ENCODE data around the gene CHP1. TPM values are rescaled to one million over a fixed set of nuclear protein-coding genes. Genes with fewer than 3 reads are reported as not detected.

Gene CHP1
- total RNA-seq: 72.7 and 76.3 TPM in 2 replicates
- long read RNA-seq, partial matches to known transcripts: 0 of 5 reads
- long read RNA-seq, other reads (novel, unspliced or antisense): 5 of 5 reads

DNA sequence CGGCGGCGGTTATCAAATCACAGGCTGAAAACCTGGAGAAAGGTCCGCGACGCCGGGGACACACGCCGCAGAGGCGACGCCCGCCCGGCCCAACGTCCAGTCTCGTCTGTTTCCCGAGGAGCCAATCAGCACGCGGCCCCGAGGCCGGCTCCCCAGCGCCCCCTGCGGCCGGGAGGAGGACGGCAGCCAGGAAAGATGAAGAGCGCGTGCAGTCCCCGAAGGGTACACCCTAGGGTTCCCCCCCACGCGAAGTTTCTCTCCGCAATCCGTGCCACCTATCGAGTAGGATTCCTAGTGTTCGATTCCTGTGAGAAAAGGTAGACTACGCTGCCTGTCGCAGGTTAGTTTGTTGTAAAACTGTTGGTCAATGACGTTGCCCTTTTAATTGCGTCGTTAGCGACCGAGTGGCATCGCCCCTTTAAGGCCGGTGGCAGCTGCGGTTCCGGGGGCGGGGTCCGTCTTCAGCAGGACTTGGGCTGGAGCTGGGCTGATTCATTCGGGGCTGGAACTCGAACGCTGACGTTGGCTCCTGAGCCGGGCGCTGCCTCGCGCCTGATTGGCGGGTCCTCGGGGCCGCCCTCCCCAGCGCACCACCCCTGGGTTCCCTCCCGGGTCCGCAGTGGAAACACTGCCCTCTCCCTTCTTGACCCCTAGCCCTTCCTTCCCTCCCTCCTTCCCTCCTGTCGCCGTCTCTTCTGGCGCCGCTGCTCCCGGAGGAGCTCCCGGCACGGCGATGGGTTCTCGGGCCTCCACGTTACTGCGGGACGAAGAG lies at the start of gene CHP1, which contains the start of gene EXD1:
TSS of gene CHP1 (plus strand) at position 619 of the 772 bp plus-strand sequence. CDS start at position 734, 115 bp downstream.
TSS of gene EXD1 (minus strand) at position 108 of the 772 bp plus-strand sequence. CDS start 4,182 bp downstream, outside the sequence.
- TF ChIP-seq, protein P1, sequence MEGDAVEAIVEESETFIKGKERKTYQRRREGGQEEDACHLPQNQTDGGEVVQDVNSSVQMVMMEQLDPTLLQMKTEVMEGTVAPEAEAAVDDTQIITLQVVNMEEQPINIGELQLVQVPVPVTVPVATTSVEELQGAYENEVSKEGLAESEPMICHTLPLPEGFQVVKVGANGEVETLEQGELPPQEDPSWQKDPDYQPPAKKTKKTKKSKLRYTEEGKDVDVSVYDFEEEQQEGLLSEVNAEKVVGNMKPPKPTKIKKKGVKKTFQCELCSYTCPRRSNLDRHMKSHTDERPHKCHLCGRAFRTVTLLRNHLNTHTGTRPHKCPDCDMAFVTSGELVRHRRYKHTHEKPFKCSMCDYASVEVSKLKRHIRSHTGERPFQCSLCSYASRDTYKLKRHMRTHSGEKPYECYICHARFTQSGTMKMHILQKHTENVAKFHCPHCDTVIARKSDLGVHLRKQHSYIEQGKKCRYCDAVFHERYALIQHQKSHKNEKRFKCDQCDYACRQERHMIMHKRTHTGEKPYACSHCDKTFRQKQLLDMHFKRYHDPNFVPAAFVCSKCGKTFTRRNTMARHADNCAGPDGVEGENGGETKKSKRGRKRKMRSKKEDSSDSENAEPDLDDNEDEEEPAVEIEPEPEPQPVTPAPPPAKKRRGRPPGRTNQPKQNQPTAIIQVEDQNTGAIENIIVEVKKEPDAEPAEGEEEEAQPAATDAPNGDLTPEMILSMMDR (conservative IDR thresholded peaks at IDR 0.05): peak; percentile 97
- peaks cover 26% of the 10 kb centered on the region for H3K4me1 Mint-ChIP-seq

GRCh38 chr15:41182266-41182665 lies 48.8 kb upstream of the CHP1 start:
- TF ChIP-seq, protein P1 (conservative IDR thresholded peaks at IDR 0.05): no peak
- DNase-seq (ENCODE audit: low read depth, low spot score): no peak
- H3K27me3 Mint-ChIP-seq (ENCODE audit: low read depth): no peaks in the 10 kb centered on the region
- no peaks in the 10 kb centered on the region for H3K9me3 Mint-ChIP-seq
- no peak overlapping the region for H3K4me3 Mint-ChIP-seq
- no peaks in the 10 kb centered on the region for H3K36me3 Mint-ChIP-seq (ENCODE audit: low read depth)
- H3K4me1 Mint-ChIP-seq: peaks cover 11% of the 10 kb centered on the region
- no peak overlapping the region for H3K27ac Mint-ChIP-seq (ENCODE audit: unreplicated experiment)

More for the DNA sequence above, at the start of gene CHP1, which contains the start of gene EXD1:
- Mint-ChIP-seq H3K9me3 (no peaks in the 10 kb centered on the region), H3K27me3 (ENCODE audit: low read depth) (peaks cover 10% of the 10 kb centered on the region), H3K4me3 (peak within 1 kb of the TSS; percentile 95), H3K27ac (ENCODE audit: unreplicated experiment) (peak within 1 kb of the TSS; percentile 95), H3K36me3 (ENCODE audit: low read depth) (no peaks in the 10 kb centered on the region)
- DNase-seq (ENCODE audit: low read depth, low spot score): peak; percentile 93

DNA sequence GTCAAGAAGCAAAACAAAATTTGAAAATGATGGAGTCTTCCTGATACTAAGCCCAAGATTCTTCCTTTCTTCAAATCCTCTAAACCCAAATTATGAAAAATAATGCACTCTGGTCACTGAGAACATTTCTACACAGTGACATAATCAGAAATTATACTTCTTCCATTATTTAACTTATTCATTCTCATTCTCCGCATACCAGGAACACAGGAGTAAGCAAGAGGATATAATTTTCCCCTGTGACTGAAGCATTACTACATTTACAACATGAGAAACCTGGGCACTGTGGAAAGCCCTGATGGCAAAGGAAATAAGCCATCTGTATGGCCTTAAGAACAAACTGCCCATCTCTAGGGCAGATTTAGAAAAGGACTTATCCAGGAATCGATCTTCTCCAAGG lies 47.5 kb upstream of the CHP1 start:
- TF ChIP-seq, protein P1 (conservative IDR thresholded peaks at IDR 0.05): no peak
- no peaks in the 10 kb centered on the region for H3K36me3 Mint-ChIP-seq (ENCODE audit: low read depth)
- H3K4me3 Mint-ChIP-seq: no peak overlapping the region
- H3K27ac Mint-ChIP-seq (ENCODE audit: unreplicated experiment): no peak overlapping the region
- DNase-seq (ENCODE audit: low read depth, low spot score): no peak
- H3K27me3 Mint-ChIP-seq (ENCODE audit: low read depth): no peaks in the 10 kb centered on the region
- H3K9me3 Mint-ChIP-seq: no peaks in the 10 kb centered on the region
- H3K4me1 Mint-ChIP-seq: peaks cover 11% of the 10 kb centered on the region

DNA sequence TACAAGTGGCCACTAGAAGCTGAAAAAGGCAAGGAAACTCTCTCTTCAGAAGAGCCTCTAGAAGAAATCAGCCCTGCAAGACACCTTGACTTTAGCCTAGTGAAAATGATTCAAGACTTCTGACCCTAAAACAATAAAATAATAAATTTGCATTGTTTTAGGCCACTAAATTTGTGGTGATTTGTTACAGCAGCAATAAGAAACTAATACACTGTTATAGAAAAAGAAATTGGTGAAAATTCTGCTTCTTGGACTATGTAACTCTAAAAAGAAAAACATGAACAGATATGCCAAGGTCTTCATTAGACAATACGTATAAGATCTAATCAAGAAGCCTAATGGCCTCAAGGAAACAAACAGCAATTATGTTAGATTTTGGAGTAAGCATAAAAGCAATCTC lies 36.6 kb upstream of the CHP1 start:
- Mint-ChIP-seq H3K9me3 (no peaks in the 10 kb centered on the region), H3K36me3 (ENCODE audit: low read depth) (no peaks in the 10 kb centered on the region), H3K27me3 (ENCODE audit: low read depth) (no peaks in the 10 kb centered on the region), H3K4me1 (no peaks in the 10 kb centered on the region), H3K27ac (ENCODE audit: unreplicated experiment) (no peak overlapping the region), H3K4me3 (no peak overlapping the region)
- TF ChIP-seq, protein P1 (conservative IDR thresholded peaks at IDR 0.05): no peak
- no peak for DNase-seq (ENCODE audit: low read depth, low spot score)

DNA sequence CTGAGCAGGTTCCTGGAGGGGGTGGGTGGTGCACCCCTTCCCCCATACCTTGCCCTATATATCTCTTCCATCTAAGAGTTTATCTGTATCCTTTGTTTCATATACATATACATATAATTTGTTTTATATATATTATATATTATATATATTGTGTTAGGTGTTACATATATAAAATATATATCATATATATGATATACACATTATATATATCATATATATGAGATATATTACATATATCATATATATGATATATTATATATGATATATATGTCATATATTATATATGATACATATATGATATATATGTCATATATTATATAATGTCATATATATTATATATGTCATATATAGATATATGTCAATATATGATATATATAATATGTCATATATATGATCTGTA lies 31.6 kb upstream of the CHP1 start:
- DNase-seq (ENCODE audit: low read depth, low spot score): no peak
- no peaks in the 10 kb centered on the region for H3K9me3 Mint-ChIP-seq
- no peaks in the 10 kb centered on the region for H3K27me3 Mint-ChIP-seq (ENCODE audit: low read depth)
- H3K4me3 Mint-ChIP-seq: no peak overlapping the region
- TF ChIP-seq, protein P1 (conservative IDR thresholded peaks at IDR 0.05): no peak
- H3K4me1 Mint-ChIP-seq: no peaks in the 10 kb centered on the region
- no peak overlapping the region for H3K27ac Mint-ChIP-seq (ENCODE audit: unreplicated experiment)
- H3K36me3 Mint-ChIP-seq (ENCODE audit: low read depth): no peaks in the 10 kb centered on the region

All from neural crest cell (in vitro differentiated cells).